IPS-20b (cell line): ENCODE results near the gene BEND3.
"Not testable (repeated sequence)": the region's sequence is repeated elsewhere in the genome, so short reads cannot be mapped to it uniquely, and the experiment has no call there.

ENCODE experiments used
- H3K27ac ChIP-seq: one replicate; pipeline ENCODE4 v1.5.1; 2013; ENCODE audit warnings: low read length
- H3K27me3 ChIP-seq: 2 replicates; pipeline ENCODE4 v1.6.1; 2013; ENCODE audit warnings: mild to moderate bottlenecking, low read length, inconsistent platforms; ENCODE audit not compliant: insufficient read depth
- H3K36me3 ChIP-seq: 2 replicates; pipeline ENCODE4 v1.6.1; 2013; ENCODE audit warnings: low read depth, mild to moderate bottlenecking, inconsistent platforms, low read length, moderate library complexity; ENCODE audit not compliant: insufficient read depth
- H3K4me1 ChIP-seq: 2 replicates; pipeline ENCODE4 v1.6.1; 2013; ENCODE audit warnings: mild to moderate bottlenecking, control low read depth, inconsistent platforms, low read length, moderate library complexity; ENCODE audit not compliant: insufficient read depth
- H3K4me3 ChIP-seq: 2 replicates; pipeline ENCODE4 v1.5.1; 2013; ENCODE audit warnings: mild to moderate bottlenecking, low read length, inconsistent platforms
- H3K9ac ChIP-seq: 2 replicates; pipeline ENCODE4 v1.6.1; 2013; ENCODE audit warnings: low read depth, mild to moderate bottlenecking, inconsistent platforms, low read length, moderate library complexity
- H3K9me3 ChIP-seq: 2 replicates; pipeline ENCODE4 v1.6.1; 2013; ENCODE audit warnings: mild to moderate bottlenecking, low read depth, low read length, inconsistent platforms; ENCODE audit not compliant: insufficient read depth

Gene BEND3

DNA sequence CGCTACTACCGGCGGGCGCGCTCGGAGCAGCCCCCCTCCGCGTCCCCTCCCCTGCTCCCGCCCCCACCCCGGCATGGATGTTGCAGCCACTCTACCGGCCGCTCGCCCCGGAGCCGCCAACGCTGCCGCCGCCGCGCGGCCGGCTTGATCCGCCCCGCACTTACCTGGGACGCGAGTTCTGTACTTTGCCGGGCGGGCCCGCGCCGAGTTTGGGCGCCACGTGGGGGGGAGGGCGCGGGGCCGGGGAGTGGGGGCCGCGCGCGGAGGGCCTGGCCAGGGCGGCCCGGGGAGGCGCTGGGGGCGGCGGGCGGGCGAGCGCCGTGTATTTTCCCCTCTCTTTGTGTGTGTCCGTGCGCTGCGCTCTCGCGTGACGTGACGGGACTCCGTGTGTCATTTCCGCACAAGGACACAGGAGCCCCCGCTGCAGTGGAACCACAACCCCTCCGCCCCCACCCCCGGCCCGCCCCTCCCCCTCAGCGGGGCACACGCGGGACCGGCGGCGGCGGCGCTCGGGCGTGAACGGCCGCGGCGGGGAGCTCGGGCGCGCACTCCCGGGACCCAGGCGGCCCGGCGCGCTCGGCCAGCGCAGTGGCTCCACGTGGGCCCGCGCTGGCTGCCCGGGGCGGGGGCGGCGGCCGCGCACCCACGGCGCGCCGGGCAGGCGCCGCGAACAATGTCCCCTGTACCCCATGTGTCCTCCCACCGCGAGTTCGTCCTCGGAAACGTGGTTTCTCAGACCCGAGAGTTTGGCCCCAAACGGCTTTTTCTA is at the start of gene BEND3:
Gene BEND3, minus strand, starts transcription at position 590 of the 769 bp plus-strand sequence. CDS start 16,230 bp downstream, outside the sequence.
- Histone ChIP-seq H3K4me1 (peaks cover 21% of the 10 kb centered on the region; the same call in 1 of the 2 replicates), H3K27me3 (no peaks in the 10 kb centered on the region), H3K9me3 (no peaks in the 10 kb centered on the region), H3K27ac (peak within 1 kb of the TSS; percentile 82), H3K9ac (peak within 1 kb of the TSS; percentile 93), H3K4me3 (peak within 1 kb of the TSS; percentile 90), H3K36me3 (peaks cover 6% of the 10 kb centered on the region; the same call in 1 of the 2 replicates)

DNA sequence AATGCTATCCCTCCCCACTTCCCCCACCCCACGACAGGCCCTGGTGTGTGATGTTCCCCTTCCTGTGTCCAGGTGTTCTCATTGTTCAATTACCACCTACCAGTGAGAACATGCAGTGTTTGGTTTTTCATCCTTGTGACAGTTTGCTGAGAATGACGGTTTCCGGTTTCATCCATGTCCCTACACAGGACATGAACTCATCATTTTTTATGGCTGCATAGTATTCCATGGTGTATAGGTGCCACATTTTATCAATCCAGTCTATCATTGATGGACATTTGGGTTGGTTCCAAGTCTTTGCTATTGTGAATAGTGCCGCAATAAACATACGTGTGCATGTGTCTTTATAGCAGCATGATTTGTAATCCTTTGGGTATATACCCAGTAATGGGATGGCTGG is 49.0 kb upstream of the BEND3 start:
- not testable (repeated sequence) for H3K4me3 ChIP-seq, H3K36me3 ChIP-seq, H3K27me3 ChIP-seq, H3K9me3 ChIP-seq, H3K9ac ChIP-seq, H3K4me1 ChIP-seq, H3K27ac ChIP-seq

DNA sequence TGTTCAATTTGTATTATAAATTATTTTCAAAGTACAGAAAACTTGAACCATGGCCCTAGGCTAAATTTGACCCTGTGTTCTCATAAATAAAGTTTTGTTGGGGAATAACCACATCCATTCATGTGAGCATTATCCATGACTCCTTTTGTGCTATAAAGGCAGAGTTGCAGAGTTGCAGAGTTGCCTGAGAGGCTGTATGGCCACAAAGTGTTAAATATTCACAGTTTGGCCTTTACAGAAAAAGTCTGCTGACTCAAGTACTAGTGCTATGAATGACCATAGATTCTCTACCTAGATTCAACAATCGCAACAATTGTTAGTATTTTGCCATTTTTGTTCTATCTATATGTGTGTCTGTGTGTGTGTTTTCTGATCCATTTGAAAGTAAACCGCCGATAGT is 46.2 kb upstream of the BEND3 start:
- H3K36me3 ChIP-seq: no peaks in the 10 kb centered on the region
- no peak overlapping the region for H3K27ac ChIP-seq
- no peak overlapping the region for H3K9ac ChIP-seq
- H3K9me3 ChIP-seq: no peaks in the 10 kb centered on the region
- H3K27me3 ChIP-seq: no peaks in the 10 kb centered on the region
- H3K4me1 ChIP-seq: no peaks in the 10 kb centered on the region; the same call in 1 of the 2 replicates
- H3K4me3 ChIP-seq: no peak overlapping the region

DNA sequence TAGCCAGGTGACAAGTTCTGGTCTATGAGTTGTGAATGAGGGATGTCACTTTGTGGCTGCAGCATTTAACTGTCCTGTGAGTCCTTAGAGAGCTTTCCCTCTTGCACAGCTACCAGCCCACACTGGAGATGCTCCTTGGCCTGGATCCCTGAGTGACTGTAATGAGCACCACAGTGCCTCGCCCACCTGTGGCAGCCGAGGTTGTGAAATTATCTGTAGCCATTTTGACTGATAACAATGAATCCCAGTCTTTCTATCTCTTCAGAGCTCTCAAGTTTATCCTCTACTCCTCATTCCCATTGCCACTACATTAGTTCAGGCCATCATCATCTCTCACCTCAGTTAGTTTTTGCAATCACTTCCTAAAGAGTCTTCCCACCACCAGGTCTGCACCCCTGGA is 41.3 kb upstream of the BEND3 start:
- Histone ChIP-seq H3K4me1 (peaks cover 16% of the 10 kb centered on the region; the same call in 1 of the 2 replicates), H3K27ac (no peak overlapping the region), H3K27me3 (no peaks in the 10 kb centered on the region), H3K9ac (no peak overlapping the region), H3K9me3 (no peaks in the 10 kb centered on the region), H3K36me3 (no peaks in the 10 kb centered on the region), H3K4me3 (no peak overlapping the region)

DNA sequence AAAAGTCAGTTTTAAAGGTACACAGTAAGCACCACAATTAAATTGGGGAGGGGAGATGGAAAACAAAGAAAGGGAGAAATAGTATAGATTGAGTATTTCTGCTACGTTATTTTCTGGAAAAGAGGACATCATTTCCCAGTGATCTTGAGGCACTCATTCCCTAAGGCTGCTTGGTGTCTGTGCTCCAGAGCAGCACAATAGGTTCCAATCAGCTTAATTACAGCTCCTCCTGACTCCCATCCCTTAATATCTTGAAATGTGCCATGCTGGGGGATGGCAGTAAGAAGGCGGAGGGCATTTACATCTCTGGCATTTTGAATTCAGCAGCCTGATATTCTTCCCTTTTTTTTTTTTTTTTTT is 39.5 kb upstream of the BEND3 start:
- Histone ChIP-seq H3K9me3 (no peaks in the 10 kb centered on the region), H3K9ac (peak overlapping the region; percentile 30; the same call in 1 of the 2 replicates), H3K27me3 (no peaks in the 10 kb centered on the region), H3K27ac (no peak overlapping the region), H3K4me1 (peaks cover 16% of the 10 kb centered on the region; the same call in 1 of the 2 replicates), H3K4me3 (no peak overlapping the region; the same call in 1 of the 2 replicates), H3K36me3 (no peaks in the 10 kb centered on the region)

DNA sequence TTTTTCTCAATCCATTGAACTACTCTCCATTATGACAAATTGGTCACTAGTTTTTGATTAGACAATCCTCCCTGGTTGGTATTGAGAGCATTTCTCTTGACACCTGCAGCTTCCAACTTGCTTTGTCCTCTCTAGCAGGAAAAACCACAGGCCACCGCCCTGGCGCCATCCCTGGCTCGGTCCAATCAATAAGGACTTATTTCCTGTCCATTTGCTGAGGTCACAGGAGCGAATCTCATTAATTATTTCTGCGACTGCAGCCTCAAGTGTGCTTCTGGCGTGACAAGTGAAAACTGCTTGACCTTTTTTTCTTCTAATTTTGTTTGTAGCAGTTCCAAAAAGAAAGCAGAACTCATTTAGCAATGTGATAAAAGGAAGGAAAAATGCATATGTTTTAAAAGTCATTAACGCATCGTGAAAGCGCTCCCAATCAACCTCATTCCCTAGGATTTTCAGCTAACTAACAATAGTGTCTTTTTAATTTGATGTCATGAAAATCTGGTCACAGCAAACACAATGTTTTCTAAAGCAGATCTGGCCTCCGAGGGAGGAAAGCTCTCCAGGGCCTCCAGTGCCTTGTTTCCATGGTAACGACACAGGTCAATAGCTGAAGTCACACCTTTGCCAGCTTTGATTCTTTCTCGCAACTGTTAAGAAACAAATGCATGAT is 39.0 kb upstream of the BEND3 start:
- no peak overlapping the region for H3K27ac ChIP-seq

DNA sequence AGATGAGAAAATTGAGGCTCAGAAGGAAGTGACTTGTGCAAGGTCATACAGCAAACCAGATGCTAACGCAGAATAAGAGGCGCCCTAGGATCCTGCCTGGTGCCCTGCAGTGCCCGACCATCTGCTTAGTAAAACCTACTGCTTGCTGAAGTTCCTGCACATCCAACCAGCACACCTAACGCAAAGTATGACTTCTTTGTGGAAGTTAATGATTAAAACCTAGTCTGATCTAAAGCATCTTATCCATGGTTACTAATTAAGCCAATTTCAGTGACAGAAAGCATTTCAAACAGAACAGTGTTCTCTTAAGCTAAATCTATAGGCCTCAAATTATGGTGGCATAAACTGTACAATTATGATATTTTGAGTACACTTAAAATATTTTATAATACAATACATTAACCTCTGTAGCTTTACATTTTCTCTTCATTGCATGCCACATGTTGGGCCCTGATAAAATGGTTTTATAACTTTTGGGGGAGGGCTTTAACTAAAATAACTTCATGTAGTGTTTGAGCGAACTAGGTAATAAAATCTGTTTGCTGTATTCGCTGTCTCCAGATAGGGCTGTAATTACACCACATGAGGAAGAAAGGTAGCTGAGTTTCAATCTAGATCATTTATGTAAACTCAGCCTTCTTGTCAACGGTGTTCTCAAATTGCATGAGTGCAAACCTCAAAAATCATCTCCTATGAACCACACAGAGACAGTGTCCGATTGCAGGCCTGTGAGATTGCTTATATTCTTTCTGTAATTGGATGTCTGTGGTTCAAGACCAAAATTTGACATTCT is 37.5 kb upstream of the BEND3 start:
- Histone ChIP-seq H3K9ac (no peak overlapping the region), H3K27ac (no peak overlapping the region), H3K36me3 (no peaks in the 10 kb centered on the region), H3K27me3 (no peaks in the 10 kb centered on the region), H3K4me3 (no peak overlapping the region), H3K9me3 (no peaks in the 10 kb centered on the region), H3K4me1 (peaks cover 16% of the 10 kb centered on the region; the same call in 1 of the 2 replicates)

More for the DNA sequence above, 39.0 kb upstream of the BEND3 start:
- Histone ChIP-seq H3K27me3 (no peaks in the 10 kb centered on the region), H3K4me3 (peak overlapping the region; percentile 29; the same call in 1 of the 2 replicates), H3K9ac (peak overlapping the region; percentile 30; the same call in 1 of the 2 replicates), H3K9me3 (no peaks in the 10 kb centered on the region), H3K4me1 (peaks cover 16% of the 10 kb centered on the region; the same call in 1 of the 2 replicates), H3K36me3 (no peaks in the 10 kb centered on the region)

DNA sequence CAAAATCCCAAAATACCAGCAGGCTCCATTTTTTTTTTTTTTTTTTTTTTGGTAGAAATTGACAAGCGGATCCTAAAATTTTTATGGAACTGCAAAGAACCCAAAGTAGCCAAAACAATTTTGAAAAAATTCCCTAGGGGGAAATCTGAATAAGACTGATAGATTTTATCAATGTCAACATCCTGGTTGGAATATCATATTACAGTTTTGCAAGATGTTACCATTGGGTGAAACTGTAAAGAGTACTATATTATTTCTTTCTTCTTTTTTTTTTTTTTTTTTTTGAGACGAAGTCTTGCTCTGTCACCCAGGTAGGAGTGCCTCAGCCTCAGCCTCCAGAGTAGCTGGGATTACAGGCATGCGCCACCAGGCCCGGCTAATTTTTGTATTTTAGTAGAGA is 29.4 kb upstream of the BEND3 start:
- Histone ChIP-seq H3K36me3 (no peaks in the 10 kb centered on the region), H3K4me3 (no peak overlapping the region), H3K9me3 (no peaks in the 10 kb centered on the region; the same call in 1 of the 2 replicates), H3K27ac (no peak overlapping the region), H3K4me1 (no peaks in the 10 kb centered on the region), H3K9ac (no peak overlapping the region), H3K27me3 (no peaks in the 10 kb centered on the region)

DNA sequence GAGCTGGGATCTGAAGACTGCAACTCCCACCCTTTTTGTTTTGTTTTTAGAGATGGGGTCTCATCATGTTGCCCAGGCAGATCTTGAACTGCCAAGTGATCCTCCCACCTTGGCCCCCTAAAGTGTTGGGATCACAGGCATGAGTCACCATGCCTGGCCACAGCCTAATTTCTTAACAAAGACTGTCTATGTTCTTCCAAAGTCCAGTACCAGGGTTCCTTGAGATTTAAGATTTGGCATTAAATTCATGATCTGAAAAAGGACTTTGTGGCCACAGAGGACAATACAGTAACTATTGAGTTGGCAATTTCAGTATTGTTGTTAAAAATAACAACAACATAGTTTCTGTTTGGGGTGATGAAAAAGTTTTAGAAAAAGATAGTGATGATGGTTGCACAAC is 28.7 kb upstream of the BEND3 start:
- no peak overlapping the region for H3K27ac ChIP-seq
- H3K9ac ChIP-seq: no peak overlapping the region
- H3K27me3 ChIP-seq: no peaks in the 10 kb centered on the region
- no peaks in the 10 kb centered on the region; the same call in 1 of the 2 replicates for H3K9me3 ChIP-seq
- H3K4me3 ChIP-seq: no peak overlapping the region
- no peaks in the 10 kb centered on the region for H3K4me1 ChIP-seq
- no peaks in the 10 kb centered on the region for H3K36me3 ChIP-seq

DNA sequence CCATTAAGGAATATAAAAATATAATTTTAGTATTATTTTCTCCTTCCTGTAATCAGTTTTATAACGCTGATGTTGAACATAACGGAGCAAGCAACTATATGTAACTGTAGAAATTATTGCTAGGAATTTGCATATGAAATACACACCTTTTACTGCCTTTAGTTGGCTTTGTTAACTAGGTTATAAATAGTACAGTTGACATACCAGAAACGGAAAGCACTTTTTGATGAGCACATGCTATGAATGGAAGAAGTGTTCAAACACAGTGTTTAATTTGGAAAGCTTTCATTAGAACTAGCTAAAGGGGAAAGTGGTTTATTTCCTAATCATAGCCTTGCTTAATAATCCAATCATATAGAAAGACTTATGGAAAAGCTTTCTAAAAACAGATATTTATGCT is 25.3 kb upstream of the BEND3 start:
- no peaks in the 10 kb centered on the region; the same call in 1 of the 2 replicates for H3K9me3 ChIP-seq
- H3K27ac ChIP-seq: no peak overlapping the region
- H3K4me3 ChIP-seq: no peak overlapping the region
- H3K27me3 ChIP-seq: no peaks in the 10 kb centered on the region
- no peak overlapping the region for H3K9ac ChIP-seq
- H3K4me1 ChIP-seq: no peaks in the 10 kb centered on the region; the same call in 1 of the 2 replicates
- no peaks in the 10 kb centered on the region for H3K36me3 ChIP-seq

DNA sequence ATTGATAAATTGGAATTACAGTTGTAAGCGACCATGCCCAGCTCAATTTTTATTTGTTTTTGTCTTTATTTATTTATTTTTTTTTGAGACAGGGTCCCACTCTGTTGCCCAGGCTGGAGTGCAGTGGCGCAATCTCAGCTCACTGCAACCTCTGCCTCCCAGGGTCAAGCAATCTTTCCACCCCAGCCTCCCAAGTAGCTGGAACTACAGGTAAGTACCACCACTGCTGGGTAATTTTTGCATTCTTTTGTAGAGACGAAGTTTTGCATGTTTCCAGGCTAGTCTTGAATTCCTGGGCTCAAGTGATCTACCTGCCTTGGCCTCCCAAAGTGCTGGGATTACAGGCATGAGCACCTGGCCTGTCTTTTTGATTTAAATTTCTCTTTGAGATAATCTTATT is 21.0 kb upstream of the BEND3 start:
- not testable (repeated sequence) for H3K27ac ChIP-seq, H3K4me1 ChIP-seq, H3K9ac ChIP-seq, H3K27me3 ChIP-seq, H3K36me3 ChIP-seq, H3K4me3 ChIP-seq, H3K9me3 ChIP-seq
